ENCODE measurements around the gene S100A14.

GRCh38 chr1:153588482-153588881 lies 27.6 kb downstream of the S100A14 start:
- TF ChIP-seq RAD21 (conservative IDR thresholded peaks at IDR 0.05 in 1 of 2, IDR thresholded peaks at IDR 0.05 in 1 of 2) (no peak), EHMT2 (IDR thresholded peaks at IDR 0.05; ENCODE audit: low read depth) (no peak), CTCF (IDR thresholded peaks at IDR 0.05) (no peak)

Measured in A549 (cell line).